Measurements from ENCODE around the gene CARD18. TPM values are rescaled to one million over a fixed set of nuclear protein-coding genes. Genes with fewer than 3 reads are reported as not detected.

CARD18 gene
- total RNA-seq, 1 donor from 2014 or later = 0.26 TPM

DNA sequence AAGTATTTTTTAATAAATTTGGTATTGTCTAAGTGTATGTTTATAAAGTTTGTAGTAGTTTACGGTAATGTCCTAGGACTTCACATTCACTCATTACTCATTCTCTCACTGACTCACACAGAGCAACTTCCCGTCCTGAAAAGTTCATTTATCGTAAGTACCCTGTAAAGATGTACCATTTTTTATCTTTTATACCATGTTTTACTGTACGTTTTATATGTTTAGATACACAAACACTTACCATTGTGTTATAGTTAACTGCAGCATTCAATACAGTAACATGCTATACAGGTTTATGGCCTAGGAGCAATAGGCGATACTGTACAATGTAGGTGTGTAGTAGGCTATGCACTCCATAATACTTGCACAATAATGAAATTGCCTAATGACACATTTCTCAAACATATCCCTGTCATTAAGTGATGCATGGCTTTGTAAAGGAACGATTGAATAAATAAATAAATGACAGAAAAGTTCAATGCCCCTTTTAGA lies 12.5 kb upstream of the CARD18 start:
- Histone ChIP-seq H3K4me3 (ENCODE audit: low read depth, low read length) (no peak overlapping the region), H3K27me3 (ENCODE audit: control insufficient read depth, insufficient read depth, low read length) (no peaks in the 10 kb centered on the region), H3K36me3 (ENCODE audit: control insufficient read depth, insufficient read depth, low read length) (no peaks in the 10 kb centered on the region)
- DNase-seq (ENCODE audit: low read depth) (peak; percentile 75), FAIRE-seq (no peak)
- TF ChIP-seq CTCF (IDR thresholded peaks at IDR 0.05; ENCODE audit: insufficient read depth, low read length, severe bottlenecking) = no peak

DNA sequence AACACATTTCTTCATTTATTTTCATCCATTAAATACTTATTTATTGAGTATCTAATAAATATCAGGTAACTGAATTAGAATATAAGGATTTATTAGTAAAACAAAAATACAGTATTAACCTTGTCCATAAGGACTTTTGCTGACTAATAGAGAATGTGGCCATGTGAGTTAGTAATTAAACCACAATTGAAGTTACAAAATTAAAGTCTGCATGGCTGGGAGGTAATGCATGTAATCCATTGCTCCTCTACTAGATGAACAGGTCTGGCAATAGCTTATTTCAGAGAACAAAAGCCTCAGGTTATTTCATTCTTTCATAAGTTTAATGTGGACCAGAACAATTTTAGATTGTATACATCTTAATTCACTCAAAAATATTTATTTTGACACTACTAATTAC lies 9.9 kb upstream of the CARD18 start:
- FAIRE-seq = no peak

GRCh38 chr11:105148241-105148640 lies 8.7 kb upstream of the CARD18 start:
- Histone ChIP-seq H3K27me3 (ENCODE audit: control insufficient read depth, insufficient read depth, low read length) (no peaks in the 10 kb centered on the region), H3K4me3 (ENCODE audit: low read depth, low read length) (no peak overlapping the region), H3K36me3 (ENCODE audit: control insufficient read depth, insufficient read depth, low read length) (no peaks in the 10 kb centered on the region)
- DNase-seq (ENCODE audit: low read depth) = peak; percentile 60
- no peak for FAIRE-seq
- TF ChIP-seq CTCF (IDR thresholded peaks at IDR 0.05; ENCODE audit: insufficient read depth, low read length, severe bottlenecking) = no peak

More for the DNA sequence above, 9.9 kb upstream of the CARD18 start:
- no peak overlapping the region for H3K4me3 ChIP-seq (ENCODE audit: low read depth, low read length)
- TF ChIP-seq CTCF (IDR thresholded peaks at IDR 0.05; ENCODE audit: insufficient read depth, low read length, severe bottlenecking) = no peak
- peak; percentile 51 for DNase-seq (ENCODE audit: low read depth)
- H3K36me3 ChIP-seq (ENCODE audit: control insufficient read depth, insufficient read depth, low read length) = no peaks in the 10 kb centered on the region
- no peaks in the 10 kb centered on the region for H3K27me3 ChIP-seq (ENCODE audit: control insufficient read depth, insufficient read depth, low read length)

- Histone ChIP-seq H3K4me3 (ENCODE audit: low read depth, low read length) (no peak overlapping the region), H3K27me3 (ENCODE audit: control insufficient read depth, insufficient read depth, low read length) (no peaks in the 10 kb centered on the region), H3K36me3 (ENCODE audit: control insufficient read depth, insufficient read depth, low read length) (no peaks in the 10 kb centered on the region)
- TF ChIP-seq CTCF (IDR thresholded peaks at IDR 0.05; ENCODE audit: insufficient read depth, low read length, severe bottlenecking) = no peak
- FAIRE-seq (no peak), DNase-seq (ENCODE audit: low read depth) (peak; percentile 83)
These were observed 5.3 kb upstream of the CARD18 start for GRCh38 chr11:105144887-105145286.

DNA sequence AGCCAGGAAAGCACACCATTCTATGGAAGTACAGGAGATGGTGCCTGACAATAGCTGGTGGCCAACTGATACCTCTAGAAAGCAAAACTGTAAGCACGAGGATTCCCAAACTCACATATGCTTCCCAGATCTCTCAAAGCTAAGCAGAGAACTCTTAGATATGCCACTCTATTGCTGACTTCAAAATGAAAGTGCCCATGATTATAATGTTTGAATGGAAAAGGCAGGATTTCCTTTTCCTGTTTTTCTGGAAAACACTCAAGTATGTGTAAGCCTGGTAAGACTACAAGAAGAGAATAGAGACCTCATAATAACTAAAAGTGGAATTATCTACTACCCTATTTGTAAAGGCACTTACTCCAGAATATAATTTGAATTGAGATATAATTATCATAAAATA lies 2.6 kb upstream of the CARD18 start:
- DNase-seq (ENCODE audit: low read depth) (no peak), FAIRE-seq (no peak)
- Histone ChIP-seq H3K36me3 (ENCODE audit: control insufficient read depth, insufficient read depth, low read length) (no peaks in the 10 kb centered on the region), H3K27me3 (ENCODE audit: control insufficient read depth, insufficient read depth, low read length) (no peaks in the 10 kb centered on the region), H3K4me3 (ENCODE audit: low read depth, low read length) (no peak overlapping the region)
- TF ChIP-seq CTCF (IDR thresholded peaks at IDR 0.05; ENCODE audit: insufficient read depth, low read length, severe bottlenecking) = no peak

DNA sequence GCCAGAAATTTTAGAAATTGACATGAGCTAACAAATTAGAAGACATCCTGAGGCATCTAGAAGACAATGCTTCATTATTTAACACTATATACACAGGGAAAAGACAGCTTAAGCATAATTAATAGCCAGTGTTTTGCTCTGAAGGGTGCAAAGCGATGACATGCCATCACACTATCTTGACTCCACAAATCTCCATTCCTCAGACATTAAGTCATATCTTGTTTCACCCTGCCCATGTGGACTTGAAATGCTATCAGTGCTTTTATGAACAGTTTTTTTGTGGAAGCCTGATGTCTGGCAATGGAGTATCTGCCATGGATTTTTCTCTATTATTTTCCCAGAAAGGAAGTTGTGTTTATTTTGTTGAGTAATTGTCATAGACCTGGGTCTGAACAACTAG lies 2.3 kb downstream of the CARD18 start:
- no peak for TF ChIP-seq CTCF (IDR thresholded peaks at IDR 0.05; ENCODE audit: insufficient read depth, low read length, severe bottlenecking)
- Histone ChIP-seq H3K27me3 (ENCODE audit: control insufficient read depth, insufficient read depth, low read length) (no peaks in the 10 kb centered on the region), H3K4me3 (ENCODE audit: low read depth, low read length) (no peak overlapping the region), H3K36me3 (ENCODE audit: control insufficient read depth, insufficient read depth, low read length) (no peaks in the 10 kb centered on the region)
- no peak for FAIRE-seq
- DNase-seq (ENCODE audit: low read depth) = peak; percentile 41
